Stimulated activated CD4-positive, alpha-beta T cell treated with anti-CD3 and anti-CD28 coated beads, Interleukin-4, amount 100 ng/mL, for 48 hours (primary cell): Measurements from ENCODE around the gene GAGE12G.
"Not testable (repeated sequence)": the region's sequence is repeated elsewhere in the genome, so short reads cannot be mapped to it uniquely, and the experiment has no call there.

Experiments used
- DNase-seq, 2 donors: peaks; one replicate each; pipeline ENCODE4 v3.0.0-alpha.2; 2020; ENCODE audit warnings: low read depth in 2 of 2

GAGE12G gene, protein sequence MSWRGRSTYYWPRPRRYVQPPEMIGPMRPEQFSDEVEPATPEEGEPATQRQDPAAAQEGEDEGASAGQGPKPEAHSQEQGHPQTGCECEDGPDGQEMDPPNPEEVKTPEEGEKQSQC

DNA sequence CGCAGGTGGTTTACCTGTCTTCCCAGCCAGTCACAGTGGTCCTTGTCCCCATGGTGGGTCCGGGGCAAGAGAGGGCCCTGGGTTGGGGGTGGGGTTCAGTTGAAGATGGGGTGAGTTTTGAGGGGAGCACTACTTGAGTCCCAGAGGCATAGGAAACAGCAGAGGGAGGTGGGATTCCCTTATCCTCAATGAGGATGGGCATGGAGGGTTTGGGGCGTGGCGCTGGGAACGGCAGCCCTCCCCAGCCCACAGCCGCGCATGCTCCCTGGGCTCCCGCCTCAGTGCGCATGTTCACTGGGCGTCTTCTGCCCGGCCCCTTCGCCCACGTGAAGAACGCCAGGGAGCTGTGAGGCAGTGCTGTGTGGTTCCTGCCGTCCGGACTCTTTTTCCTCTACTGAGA is at the start of gene GAGE12G:
Gene GAGE12G (plus strand): TSS at position 301 of the 400 bp plus-strand sequence. CDS start 1,155 bp downstream, outside the sequence.
- not testable (repeated sequence) for DNase-seq

DNA sequence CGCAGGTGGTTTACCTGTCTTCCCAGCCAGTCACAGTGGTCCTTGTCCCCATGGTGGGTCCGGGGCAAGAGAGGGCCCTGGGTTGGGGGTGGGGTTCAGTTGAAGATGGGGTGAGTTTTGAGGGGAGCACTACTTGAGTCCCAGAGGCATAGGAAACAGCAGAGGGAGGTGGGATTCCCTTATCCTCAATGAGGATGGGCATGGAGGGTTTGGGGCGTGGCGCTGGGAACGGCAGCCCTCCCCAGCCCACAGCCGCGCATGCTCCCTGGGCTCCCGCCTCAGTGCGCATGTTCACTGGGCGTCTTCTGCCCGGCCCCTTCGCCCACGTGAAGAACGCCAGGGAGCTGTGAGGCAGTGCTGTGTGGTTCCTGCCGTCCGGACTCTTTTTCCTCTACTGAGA is 38.3 kb upstream of the GAGE12G start, which contains the start of gene GAGE12C:
Gene GAGE12C (plus strand): TSS at position 301 of the 400 bp plus-strand sequence. CDS start 1,155 bp downstream, outside the sequence.
- not testable (repeated sequence) for DNase-seq

DNA sequence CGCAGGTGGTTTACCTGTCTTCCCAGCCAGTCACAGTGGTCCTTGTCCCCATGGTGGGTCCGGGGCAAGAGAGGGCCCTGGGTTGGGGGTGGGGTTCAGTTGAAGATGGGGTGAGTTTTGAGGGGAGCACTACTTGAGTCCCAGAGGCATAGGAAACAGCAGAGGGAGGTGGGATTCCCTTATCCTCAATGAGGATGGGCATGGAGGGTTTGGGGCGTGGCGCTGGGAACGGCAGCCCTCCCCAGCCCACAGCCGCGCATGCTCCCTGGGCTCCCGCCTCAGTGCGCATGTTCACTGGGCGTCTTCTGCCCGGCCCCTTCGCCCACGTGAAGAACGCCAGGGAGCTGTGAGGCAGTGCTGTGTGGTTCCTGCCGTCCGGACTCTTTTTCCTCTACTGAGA is 28.8 kb upstream of the GAGE12G start, which contains the start of gene GAGE12D:
Gene GAGE12D (plus strand): TSS at position 301 of the 400 bp plus-strand sequence. CDS start 1,155 bp downstream, outside the sequence.
- not testable (repeated sequence) for DNase-seq

DNA sequence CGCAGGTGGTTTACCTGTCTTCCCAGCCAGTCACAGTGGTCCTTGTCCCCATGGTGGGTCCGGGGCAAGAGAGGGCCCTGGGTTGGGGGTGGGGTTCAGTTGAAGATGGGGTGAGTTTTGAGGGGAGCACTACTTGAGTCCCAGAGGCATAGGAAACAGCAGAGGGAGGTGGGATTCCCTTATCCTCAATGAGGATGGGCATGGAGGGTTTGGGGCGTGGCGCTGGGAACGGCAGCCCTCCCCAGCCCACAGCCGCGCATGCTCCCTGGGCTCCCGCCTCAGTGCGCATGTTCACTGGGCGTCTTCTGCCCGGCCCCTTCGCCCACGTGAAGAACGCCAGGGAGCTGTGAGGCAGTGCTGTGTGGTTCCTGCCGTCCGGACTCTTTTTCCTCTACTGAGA is 19.2 kb upstream of the GAGE12G start, which contains the start of gene GAGE12E:
Gene GAGE12E (plus strand): TSS at position 301 of the 400 bp plus-strand sequence. CDS start 1,155 bp downstream, outside the sequence.
- not testable (repeated sequence) for DNase-seq

DNA sequence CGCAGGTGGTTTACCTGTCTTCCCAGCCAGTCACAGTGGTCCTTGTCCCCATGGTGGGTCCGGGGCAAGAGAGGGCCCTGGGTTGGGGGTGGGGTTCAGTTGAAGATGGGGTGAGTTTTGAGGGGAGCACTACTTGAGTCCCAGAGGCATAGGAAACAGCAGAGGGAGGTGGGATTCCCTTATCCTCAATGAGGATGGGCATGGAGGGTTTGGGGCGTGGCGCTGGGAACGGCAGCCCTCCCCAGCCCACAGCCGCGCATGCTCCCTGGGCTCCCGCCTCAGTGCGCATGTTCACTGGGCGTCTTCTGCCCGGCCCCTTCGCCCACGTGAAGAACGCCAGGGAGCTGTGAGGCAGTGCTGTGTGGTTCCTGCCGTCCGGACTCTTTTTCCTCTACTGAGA is 9.7 kb upstream of the GAGE12G start, which contains the start of gene GAGE12F:
Gene GAGE12F (plus strand): TSS at position 301 of the 400 bp plus-strand sequence. CDS start 1,155 bp downstream, outside the sequence.
- DNase-seq, result not testable (repeated sequence)

DNA sequence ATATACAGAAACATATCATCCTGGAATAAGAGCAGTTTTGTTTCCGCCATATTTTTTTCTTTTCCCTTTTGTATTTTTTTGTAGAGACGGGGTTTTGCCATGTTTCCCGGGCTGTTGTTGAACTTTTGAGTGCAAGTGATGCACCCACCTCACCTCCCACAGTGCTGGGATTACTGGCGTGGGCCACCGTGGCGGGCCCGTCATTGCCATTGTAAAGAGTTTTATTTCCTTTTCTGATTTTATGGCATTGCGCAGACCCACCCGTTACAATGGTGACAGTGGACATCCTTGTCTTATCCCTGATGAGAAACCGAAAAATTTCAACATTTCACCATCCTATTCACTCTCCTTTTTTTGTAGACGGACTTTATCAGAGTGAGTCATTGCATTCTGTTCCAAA is 1.5 kb upstream of the GAGE12G start:
- not testable (repeated sequence) for DNase-seq

DNA sequence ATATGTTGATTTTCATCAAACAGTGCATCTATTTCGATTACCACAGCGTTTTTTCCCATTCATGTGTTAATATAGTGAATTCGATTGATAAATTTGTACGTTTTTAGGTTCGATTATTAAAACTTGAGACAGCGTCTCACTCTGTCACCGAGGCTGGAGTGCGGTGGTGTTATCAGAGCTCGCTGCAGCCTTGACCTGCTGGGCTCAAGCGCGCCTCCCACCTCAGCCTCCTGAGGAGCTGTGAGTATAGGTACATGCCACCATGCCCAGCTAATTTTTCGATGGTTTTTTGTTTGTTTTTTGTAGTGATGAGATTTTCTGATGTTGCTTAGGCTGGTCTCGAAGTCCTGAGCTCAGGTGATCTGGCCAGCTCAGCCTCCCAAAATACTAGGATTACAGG is 1.0 kb upstream of the GAGE12G start:
- not testable (repeated sequence) for DNase-seq

DNA sequence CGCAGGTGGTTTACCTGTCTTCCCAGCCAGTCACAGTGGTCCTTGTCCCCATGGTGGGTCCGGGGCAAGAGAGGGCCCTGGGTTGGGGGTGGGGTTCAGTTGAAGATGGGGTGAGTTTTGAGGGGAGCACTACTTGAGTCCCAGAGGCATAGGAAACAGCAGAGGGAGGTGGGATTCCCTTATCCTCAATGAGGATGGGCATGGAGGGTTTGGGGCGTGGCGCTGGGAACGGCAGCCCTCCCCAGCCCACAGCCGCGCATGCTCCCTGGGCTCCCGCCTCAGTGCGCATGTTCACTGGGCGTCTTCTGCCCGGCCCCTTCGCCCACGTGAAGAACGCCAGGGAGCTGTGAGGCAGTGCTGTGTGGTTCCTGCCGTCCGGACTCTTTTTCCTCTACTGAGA is 9.4 kb downstream of the GAGE12G start, which contains the start of gene GAGE12H:
Gene GAGE12H (plus strand): TSS at position 301 of the 400 bp plus-strand sequence. CDS start 1,155 bp downstream, outside the sequence.
- not testable (repeated sequence) for DNase-seq

DNA sequence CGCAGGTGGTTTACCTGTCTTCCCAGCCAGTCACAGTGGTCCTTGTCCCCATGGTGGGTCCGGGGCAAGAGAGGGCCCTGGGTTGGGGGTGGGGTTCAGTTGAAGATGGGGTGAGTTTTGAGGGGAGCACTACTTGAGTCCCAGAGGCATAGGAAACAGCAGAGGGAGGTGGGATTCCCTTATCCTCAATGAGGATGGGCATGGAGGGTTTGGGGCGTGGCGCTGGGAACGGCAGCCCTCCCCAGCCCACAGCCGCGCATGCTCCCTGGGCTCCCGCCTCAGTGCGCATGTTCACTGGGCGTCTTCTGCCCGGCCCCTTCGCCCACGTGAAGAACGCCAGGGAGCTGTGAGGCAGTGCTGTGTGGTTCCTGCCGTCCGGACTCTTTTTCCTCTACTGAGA is 19.0 kb downstream of the GAGE12G start, which contains the start of gene GAGE2A:
Gene GAGE2A (plus strand): TSS at position 301 of the 400 bp plus-strand sequence. CDS start 1,155 bp downstream, outside the sequence.
- not testable (repeated sequence) for DNase-seq

DNA sequence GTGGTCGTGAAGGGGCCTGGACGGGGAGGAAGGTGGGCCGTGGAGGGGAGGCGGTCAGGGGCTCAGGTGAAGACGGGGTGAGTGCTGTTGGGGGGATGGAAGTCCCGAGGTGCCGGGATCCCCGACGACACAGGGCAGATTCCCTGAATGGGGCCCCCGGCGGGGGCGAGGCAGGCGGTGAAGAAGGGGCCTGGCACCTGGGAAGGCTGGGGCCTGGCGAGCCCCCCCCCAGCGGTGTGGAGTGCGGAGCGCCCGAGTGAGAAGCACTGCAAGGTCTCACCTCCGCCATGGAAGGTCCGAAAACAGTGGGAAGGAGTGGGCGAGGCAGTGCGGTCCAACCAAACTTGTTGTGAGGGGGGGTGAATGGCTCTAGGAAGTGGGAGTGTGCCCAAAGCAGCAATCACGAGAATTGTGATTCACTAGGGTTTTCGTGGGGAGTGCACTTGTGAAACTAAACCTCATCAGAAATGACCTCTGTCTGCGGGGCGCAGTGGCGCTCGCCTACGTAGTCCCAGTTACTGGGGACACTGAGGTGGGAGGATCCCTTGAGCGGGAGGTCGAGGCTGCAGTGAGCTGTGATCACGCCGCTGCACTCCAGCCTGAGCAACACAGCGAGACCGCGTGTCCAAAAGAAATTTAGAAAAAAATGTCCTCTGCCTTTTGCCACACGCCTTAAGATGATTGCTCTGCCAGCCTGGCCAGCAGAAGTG is 19.7 kb downstream of the GAGE12G start:
- not testable (repeated sequence) for DNase-seq

DNA sequence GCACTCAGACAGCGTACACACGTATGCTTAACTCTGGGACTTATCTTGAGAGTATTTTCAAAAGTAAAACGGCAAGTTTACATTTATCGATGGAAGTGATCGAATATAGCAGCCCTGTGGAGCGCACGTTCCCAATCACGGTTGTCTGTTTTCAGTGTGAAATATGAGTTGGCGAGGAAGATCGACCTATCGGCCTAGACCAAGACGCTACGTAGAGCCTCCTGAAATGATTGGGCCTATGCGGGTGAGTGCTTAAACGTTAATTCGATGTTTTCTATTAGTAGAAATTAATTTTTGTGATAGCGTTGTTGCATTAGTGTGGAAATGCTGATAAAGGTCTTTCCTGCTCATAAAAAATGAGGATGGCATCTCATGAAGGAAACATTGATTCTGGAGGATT is 20.3 kb downstream of the GAGE12G start:
- not testable (repeated sequence) for DNase-seq

DNA sequence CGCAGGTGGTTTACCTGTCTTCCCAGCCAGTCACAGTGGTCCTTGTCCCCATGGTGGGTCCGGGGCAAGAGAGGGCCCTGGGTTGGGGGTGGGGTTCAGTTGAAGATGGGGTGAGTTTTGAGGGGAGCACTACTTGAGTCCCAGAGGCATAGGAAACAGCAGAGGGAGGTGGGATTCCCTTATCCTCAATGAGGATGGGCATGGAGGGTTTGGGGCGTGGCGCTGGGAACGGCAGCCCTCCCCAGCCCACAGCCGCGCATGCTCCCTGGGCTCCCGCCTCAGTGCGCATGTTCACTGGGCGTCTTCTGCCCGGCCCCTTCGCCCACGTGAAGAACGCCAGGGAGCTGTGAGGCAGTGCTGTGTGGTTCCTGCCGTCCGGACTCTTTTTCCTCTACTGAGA is 28.5 kb downstream of the GAGE12G start, which contains the start of gene GAGE1:
Gene GAGE1 (plus strand): TSS at position 301 of the 400 bp plus-strand sequence. CDS start 1,155 bp downstream, outside the sequence.
- DNase-seq, result not testable (repeated sequence)

DNA sequence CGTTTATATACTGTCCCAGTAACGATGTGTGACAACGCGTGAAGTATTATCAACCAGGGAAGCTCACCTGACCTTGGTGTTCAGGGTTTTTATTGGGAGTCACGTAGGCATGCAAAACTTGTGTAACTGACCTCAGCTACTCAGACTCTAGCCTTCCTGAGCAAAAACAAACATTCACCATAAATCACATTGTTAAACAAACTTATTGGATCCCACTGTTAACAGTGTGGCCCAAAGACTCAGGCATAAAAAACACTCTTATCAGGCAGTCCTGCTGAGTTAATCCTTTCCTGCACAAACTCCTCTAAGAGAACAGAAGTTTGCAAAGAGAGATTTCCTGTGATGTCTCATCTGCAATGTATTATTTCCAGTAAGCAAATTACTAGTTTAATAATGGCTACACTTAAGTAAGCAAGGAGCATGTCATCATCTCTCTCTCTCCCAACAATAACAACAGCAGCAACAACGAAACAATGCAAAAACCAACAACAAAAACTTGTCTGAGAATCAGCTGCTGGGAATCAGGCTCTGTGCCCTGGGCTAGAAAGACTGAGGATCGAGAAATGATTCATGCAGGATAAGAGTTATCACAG is 40.6 kb downstream of the GAGE12G start:
- no peak for DNase-seq

DNA sequence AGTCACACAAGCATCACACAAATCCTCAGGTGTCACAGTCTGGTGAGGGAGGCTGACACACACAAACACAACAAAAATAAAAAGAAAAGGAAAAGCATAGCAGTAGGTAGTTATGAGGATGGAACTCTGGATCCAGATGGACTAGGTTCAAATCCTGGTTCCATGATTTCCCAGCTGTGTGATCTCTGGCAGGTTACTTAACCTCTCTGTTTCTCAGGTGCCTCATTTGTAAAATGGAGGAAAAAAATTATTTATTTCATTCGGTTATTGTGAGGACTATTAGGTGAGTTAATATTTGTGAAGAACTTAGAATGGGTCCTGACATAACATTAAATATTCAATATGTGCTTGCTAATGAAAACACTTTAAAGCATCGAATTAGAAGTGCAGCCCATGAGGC is 48.4 kb downstream of the GAGE12G start:
- no peak for DNase-seq
